HG02642 (cell line): Measurements from ENCODE around the gene GALNT15.

Experiments used
- ATAC-seq: cut with Tn5 transposase; IDR thresholded peaks from one replicate; pipeline ENCODE4 v1.9.1; 2021; ENCODE audit warnings: mild to moderate bottlenecking; ENCODE audit not compliant: unreplicated experiment, poor library complexity

The GALNT15 gene

GRCh38 chr3:16174389-16174788 is at the start of gene GALNT15:
Gene GALNT15, plus strand, starts transcription at chr3:16174680. Its CDS starts 472 bp downstream, at chr3:16175152.
- no peak for ATAC-seq

GRCh38 chr3:16126634-16127033 is 47.8 kb upstream of the GALNT15 start:
- no peak for ATAC-seq

GRCh38 chr3:16127249-16127648 is 47.2 kb upstream of the GALNT15 start:
- ATAC-seq = no peak

GRCh38 chr3:16130066-16130465 is 44.4 kb upstream of the GALNT15 start:
- ATAC-seq = no peak

GRCh38 chr3:16132190-16132589 is 42.3 kb upstream of the GALNT15 start:
- ATAC-seq = no peak

- ATAC-seq = no peak
Observed at GRCh38 chr3:16132928-16133327, 41.6 kb upstream of the GALNT15 start.

GRCh38 chr3:16134173-16134928 is 40.1 kb upstream of the GALNT15 start:
- ATAC-seq = no peak

GRCh38 chr3:16136055-16136454 is 38.4 kb upstream of the GALNT15 start:
- ATAC-seq = no peak

GRCh38 chr3:16137044-16137443 is 37.4 kb upstream of the GALNT15 start:
- ATAC-seq = no peak

- no peak for ATAC-seq
Observed at GRCh38 chr3:16137977-16138376, 36.5 kb upstream of the GALNT15 start.

GRCh38 chr3:16140116-16140893 is 34.2 kb upstream of the GALNT15 start:
- no peak for ATAC-seq

GRCh38 chr3:16140894-16141285 is 33.6 kb upstream of the GALNT15 start:
- no peak for ATAC-seq

GRCh38 chr3:16142350-16143025 is 32.0 kb upstream of the GALNT15 start:
- no peak for ATAC-seq

- no peak for ATAC-seq
Observed at GRCh38 chr3:16143861-16144447, 30.5 kb upstream of the GALNT15 start.

- no peak for ATAC-seq
Observed at GRCh38 chr3:16145176-16145575, 29.3 kb upstream of the GALNT15 start.

- peak; percentile 75 for ATAC-seq
Observed at GRCh38 chr3:16146015-16146730, 28.3 kb upstream of the GALNT15 start.

- ATAC-seq = no peak
Observed at GRCh38 chr3:16147220-16147994, 27.1 kb upstream of the GALNT15 start.

GRCh38 chr3:16148213-16148612 is 26.3 kb upstream of the GALNT15 start:
- no peak for ATAC-seq

- no peak for ATAC-seq
Observed at GRCh38 chr3:16148783-16149182, 25.7 kb upstream of the GALNT15 start.
